Head of caudate nucleus (tissue), 42 donors: ENCODE measurements around the gene GAS2L1.
A peak's percentile ranks its signal among the peaks of the same experiment; 100 is the strongest.
"Not testable (repeated sequence)": the region's sequence is repeated elsewhere in the genome, so short reads cannot be mapped to it uniquely, and the experiment has no call there.

Source experiments
- DNase-seq, 42 donors: peaks; one replicate each; pipeline versions ENCODE4 v3.0.0 to v3.0.0-alpha.2; 2020 to 2021; ENCODE audit warnings: mixed read lengths in 7 of 42
- intact Hi-C: fragments of 100-400 bp; cut with DNase I; formaldehyde crosslinking; loops from one replicate; pipeline ENCODE4 v1.15.0; 2022

The GAS2L1 gene

DNA sequence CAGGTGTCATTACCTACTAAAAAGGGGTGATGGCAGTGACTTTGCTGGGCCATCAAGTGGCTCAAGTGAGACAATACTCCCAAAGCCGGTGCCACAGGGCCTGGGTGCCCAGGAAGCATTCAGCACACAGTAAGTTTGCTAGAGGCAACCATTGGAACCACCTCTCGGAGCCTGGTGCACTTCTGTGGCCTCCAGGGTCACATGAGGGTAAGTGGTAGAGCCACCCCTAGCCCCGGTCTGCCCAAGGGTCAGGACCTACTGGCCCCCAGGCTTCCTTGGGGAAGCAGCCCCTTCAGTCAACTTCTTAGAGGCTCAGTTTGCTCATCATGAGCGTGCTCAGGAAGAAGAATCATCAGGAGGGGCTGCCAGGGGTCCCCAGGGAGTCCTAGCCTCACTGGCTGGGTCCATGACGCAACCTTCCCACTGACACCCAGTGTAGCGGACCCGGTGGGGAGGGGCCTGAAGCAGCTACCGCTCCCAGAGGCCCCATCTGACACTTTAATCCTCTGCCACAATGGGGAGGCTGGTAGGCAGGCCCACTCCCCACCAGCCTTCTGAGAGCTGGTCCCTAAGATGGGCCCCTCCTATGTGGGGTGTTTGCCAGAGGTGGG lies 26.5 kb downstream of the GAS2L1 start:
- intact Hi-C loops = no loop called here
- no peak for DNase-seq

GRCh38 chr22:29334148-29334547 lies 27.7 kb downstream of the GAS2L1 start:
- intact Hi-C loops = no loop called here
- no peak for DNase-seq

DNA sequence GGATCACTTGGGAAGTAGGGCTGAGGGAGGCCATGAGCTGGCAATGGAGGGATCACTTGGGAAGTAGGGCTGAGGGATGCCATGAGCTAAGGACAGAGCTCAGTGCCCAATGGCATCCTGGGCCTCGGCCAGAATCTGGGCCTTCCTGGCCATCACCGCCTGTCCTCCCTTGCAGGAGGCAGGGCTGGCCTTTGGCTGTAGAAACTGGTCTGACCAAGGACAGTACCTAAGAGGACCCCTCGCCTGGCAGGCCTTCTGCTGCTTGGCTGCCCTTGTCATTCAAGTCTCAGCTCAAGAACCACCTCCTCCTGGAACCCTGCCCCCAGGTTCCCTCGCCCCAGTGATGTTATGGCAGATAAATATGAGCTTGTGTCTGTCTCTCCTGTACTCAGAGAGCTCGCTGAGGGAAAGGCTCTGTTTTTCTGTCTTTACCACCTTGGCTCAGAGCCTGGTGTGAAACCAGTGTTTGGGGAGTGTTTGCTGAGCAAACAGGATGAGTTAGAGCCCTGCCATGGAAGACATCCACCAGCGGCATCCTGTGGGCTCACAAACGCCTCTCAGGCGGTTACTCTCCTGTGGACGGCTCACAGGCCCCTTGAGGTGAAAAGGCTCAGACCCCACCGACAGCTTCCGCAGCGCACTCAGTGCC lies 28.4 kb downstream of the GAS2L1 start:
- peak in 5 of 42 donors; percentile 43 to 66 (median 57) for DNase-seq
- intact Hi-C loops = no loop called here

GRCh38 chr22:29335656-29336055 lies 29.2 kb downstream of the GAS2L1 start:
- intact Hi-C loops = no loop called here
- no peak for DNase-seq

- DNase-seq = no peak
- intact Hi-C loops = no loop called here
Measured at GRCh38 chr22:29336751-29337490, 30.5 kb downstream of the GAS2L1 start.

DNA sequence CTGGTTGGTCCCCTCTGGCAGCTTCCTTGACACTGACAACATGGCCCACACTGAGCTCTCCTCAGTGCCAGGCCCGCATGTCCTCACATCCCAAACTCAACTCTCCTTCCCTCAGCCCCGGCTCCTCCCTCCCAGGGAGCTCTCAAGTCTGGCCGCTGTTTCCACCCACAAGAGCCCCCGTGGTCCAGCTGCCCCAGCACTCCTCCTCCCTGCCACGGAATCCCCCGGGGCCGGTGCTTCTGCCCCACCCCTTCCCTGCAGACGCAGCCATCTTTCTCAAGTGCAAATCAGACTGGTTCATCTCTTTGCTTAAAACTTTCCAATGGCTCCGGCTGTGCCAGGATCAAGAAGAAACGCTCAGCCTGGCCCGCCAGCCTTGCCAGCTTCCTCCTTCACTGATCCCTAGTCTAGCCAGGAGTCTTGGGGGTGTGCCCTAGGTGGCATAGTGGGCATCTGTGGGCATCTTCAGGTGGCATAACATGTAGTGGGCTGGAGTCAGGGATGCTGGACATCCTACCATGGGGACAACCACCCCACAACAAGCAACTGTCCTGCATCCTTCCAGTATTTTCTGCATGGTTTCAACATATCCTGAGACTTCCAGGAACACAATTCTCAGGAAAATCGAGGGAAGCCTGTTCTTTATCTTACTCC lies 31.3 kb downstream of the GAS2L1 start:
- intact Hi-C loops = no loop called here
- no peak for DNase-seq

GRCh38 chr22:29338398-29338797 lies 31.9 kb downstream of the GAS2L1 start:
- DNase-seq = peak in 8 of 42 donors; percentile 21 to 62 (median 50)
- intact Hi-C loops = no loop called here

DNA sequence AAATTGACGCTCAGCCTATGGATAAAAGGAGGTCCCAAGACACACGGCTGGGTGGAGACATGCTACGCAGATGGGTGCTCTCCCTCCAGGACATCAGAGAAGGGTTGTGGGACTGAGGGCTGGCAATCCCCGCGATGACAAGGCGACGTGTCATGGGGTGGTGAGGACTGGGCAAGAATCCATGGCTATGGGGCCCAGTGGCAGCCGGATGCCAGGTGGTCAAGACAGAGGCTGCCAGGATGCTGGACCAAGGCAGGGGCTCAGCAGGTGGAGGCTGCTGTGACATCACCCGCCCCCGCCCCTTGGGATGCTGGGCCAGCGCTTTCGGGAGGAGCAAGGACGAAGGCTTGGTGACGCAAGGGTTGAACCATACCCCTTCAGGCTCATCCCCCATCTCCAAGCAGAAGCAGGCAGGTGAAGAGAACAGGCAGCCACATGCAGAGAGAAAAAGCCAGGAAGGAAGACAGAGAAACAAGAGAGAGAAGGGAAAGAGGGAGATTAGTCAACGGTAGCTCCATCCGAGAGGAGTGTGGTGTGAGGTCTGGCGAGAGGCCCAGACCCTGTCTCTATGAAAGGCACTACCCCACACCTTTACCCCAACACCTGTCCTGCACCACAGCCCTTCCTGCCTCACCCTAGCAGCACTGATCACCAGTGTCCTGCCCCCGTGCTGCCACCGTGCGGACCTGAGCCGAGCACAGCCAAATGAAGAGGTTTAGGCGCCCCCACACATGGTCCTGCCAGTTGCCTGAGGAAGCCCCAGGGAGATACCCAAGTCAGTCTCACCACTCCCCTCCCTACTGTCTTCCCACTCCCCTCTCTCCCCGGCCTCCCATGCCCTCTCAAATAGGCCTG lies 33.2 kb downstream of the GAS2L1 start:
- no peak for DNase-seq
- intact Hi-C loops = no loop called here

DNA sequence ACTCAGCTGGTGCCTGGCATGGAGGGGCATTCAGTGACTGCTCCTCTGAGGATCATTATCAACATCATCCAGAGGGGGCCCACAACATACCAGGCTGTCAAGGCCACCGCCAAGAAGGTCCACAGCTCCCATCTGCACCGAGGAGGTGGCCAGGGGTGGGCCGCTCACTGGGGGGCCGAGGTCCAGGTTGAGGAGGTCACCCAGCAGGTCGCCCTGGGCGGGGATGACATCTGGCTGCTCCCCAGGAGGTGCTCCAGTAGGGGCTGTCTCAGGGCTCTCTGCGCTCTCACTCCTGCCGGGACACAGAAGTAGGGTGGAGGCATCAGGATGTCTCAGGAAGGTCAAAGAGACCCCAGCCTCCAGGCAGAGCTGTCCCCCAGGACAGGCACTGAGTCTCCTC lies 34.1 kb downstream of the GAS2L1 start:
- intact Hi-C loops = no loop called here

DNA sequence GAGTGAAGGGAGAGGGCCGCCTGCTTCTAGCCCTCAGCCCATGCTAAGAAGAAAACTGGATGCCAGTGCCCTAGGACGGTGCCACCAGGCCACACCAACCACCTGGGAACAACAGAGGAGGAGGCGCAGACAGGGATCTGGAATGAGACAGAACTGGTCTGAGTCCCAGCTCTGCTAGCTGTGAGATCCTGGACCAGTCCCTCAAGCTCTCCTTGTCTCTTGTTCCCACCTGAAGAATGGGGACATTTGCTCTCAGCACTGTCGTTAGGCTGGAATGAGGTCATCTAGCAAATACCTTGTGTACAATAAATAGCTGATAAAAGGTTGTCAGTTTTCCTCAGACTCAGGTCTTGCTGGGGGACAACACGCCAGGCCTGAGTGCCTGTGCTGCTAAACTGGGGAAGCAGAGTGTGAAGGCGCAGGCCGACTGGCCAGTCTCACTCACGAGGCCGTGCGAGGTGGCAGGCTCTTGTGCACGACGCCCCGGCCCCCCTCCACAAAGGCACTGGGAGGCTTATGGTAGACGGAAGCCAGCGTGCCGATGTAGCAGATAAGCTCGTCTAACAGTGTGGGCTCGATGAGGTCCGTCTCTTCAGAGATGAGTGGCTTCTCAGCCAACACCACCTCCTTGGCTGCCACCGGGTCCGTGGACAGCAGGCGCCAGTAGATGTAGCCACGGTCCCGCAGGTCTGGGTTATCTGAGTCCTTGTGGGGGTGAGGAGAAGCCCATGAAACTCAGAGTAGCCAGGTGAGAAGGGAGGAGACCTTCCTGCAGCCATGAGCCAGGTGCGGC lies 34.8 kb downstream of the GAS2L1 start:
- intact Hi-C loops = no loop called here
- no peak for DNase-seq

More for the DNA sequence above, 34.1 kb downstream of the GAS2L1 start:
- no peak for DNase-seq

GRCh38 chr22:29341849-29342127 lies 35.3 kb downstream of the GAS2L1 start:
- intact Hi-C loops = no loop called here
- no peak for DNase-seq

GRCh38 chr22:29342177-29342576 lies 35.7 kb downstream of the GAS2L1 start:
- intact Hi-C loops = no loop called here
- DNase-seq = no peak

DNA sequence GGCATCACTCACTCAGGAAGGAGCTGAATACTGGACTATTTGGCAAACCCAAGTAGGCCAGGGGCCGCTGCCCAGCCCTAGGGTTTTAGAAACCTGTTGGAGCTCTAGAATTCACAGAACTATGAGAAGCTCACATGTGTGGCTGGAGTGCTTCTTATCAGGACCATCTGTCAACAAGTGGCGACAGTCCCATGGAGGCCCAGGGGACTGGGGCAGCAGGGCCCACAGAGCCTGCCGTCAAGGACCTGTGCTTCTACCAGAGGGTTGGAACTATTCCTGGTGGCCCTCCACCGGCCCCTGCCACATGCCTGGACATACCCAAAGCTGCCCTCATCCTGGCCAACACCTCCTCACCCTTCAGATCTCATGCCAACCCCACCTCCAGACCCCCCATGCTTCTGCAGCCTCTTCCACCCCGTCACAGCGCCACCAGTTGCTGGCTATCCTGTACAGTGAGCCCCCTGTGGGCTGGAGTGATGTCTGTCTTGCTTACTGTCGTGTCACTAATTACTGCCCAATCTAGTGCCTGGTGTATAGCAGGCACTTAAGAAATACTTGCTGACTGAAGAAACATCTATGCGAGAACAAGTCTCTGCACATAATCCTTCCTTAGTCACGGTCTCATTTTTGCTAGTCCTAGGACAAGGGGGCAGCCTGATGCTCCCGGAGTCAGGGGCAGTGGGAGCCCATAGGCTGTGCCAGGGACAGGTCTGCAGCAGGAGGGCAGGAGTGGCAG lies 36.3 kb downstream of the GAS2L1 start:
- DNase-seq = no peak
- intact Hi-C loops = no loop called here

DNA sequence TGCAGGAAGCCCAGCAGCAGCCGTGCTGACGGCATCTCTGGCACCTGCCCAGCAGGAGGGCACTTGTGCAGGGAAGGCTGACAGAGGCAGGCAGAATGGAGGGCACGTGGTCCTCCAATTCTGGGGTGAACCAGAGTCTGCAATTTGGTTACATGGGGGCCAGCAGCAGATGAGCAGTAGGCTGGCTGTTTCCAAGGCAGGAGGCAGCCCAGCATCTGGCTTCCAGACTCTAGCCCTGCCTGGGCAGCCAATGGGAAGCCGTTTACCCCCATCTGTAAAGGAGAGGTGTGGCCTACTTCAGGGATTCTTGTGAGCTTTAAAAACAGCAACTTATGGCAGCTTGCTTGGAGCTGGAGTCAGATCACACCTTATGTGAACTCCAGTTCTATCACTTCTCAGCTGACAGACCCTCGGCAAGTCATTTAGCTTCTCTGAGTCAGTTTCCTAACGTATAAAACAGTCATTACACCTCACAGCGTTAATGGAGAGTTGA lies 36.9 kb downstream of the GAS2L1 start:
- peak in 38 of 42 donors; percentile 30 to 79 (median 61) for DNase-seq
- intact Hi-C loops = no loop called here

DNA sequence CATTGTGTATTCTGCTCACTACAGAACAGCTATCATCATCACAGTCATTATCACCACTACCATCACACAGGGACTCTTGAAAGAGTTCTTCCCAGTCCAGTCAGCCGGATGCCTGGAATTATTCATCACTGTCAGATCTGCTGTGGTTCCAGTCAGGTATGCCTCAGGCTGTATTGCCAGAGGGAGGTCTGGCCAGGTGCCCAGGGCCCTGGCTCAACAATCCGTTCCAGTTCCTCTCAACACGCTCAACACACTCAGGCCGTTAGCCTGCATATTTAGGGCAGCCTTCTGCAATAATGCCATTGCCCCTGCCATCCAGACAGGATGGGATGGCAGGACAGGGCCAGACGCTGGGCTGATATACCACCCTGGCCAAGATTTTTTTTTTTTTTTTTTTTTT lies 37.7 kb downstream of the GAS2L1 start:
- intact Hi-C loops = no loop called here
- DNase-seq = peak in 22 of 42 donors; percentile 26 to 83 (median 58)

DNA sequence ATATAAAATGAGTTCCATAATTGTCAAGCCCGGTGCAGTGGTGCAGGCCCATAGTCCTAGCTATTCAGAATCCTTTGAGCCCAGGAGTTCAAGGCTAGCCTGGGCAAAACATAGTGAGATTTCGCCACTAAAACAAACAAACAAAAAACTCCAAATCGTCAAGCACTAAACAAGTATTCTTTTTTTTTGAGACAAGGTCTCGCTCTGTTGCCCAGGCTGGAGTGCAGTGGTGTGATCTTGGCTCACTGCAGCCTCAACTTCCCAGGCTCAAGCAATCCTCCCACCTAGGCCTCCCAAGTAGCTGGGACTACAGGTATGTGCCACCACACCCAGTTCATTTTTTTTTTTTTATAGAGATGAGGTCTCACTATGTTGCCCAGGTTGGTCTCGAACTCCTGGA lies 38.4 kb downstream of the GAS2L1 start:
- DNase-seq = not testable (repeated sequence)
- intact Hi-C loops = loop anchor here (5.0 kb wide), 1 partner anchor 33 kb away; no protein-coding TSS in a partner anchor

DNA sequence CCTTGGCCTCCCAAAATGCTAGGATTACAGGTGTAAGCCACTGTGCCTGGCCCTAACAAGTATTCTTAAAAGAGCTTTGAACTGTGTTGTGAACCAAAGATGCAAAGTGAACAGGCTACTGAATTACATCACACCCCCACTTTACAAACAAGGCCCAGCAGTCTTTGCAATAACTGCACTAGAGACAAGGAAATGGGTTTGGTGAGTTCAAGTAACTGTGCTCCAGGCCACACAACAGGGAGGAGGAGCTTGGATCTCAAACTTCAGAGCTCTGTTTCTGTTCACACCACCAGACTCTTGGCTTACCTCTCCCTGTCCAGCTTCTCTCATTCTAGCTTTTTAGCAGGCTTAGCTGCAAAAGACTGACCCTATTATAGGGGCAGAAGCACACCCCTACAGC lies 39.5 kb downstream of the GAS2L1 start:
- peak in 2 of 42 donors; percentile 37 to 54 for DNase-seq

More for the DNA sequence above, 39.5 kb downstream of the GAS2L1 start:
- intact Hi-C loops = loop anchor here (5.0 kb wide), 1 partner anchor 34 kb away; no protein-coding TSS in a partner anchor
